GM18519 (cell line): ENCODE data around the gene CRNKL1.

Source experiments
- ATAC-seq: cut with Tn5 transposase; IDR thresholded peaks from one replicate; pipeline ENCODE4 v1.9.1; 2021; ENCODE audit warnings: mild to moderate bottlenecking, moderate library complexity; ENCODE audit not compliant: unreplicated experiment, low FRiP score

CRNKL1 gene

GRCh38 chr20:19986419-19986818 is 65.8 kb downstream of the CRNKL1 start:
- ATAC-seq: no peak
